ENCODE results near the gene CXCL9.
"Not testable (repeated sequence)": the region's sequence is repeated elsewhere in the genome, so short reads cannot be mapped to it uniquely, and the experiment has no call there.

The CXCL9 gene

GRCh38 chr4:76011700-76012387, 4.5 kb upstream of the CXCL9 start:
- no peak for DNase-seq

DNA sequence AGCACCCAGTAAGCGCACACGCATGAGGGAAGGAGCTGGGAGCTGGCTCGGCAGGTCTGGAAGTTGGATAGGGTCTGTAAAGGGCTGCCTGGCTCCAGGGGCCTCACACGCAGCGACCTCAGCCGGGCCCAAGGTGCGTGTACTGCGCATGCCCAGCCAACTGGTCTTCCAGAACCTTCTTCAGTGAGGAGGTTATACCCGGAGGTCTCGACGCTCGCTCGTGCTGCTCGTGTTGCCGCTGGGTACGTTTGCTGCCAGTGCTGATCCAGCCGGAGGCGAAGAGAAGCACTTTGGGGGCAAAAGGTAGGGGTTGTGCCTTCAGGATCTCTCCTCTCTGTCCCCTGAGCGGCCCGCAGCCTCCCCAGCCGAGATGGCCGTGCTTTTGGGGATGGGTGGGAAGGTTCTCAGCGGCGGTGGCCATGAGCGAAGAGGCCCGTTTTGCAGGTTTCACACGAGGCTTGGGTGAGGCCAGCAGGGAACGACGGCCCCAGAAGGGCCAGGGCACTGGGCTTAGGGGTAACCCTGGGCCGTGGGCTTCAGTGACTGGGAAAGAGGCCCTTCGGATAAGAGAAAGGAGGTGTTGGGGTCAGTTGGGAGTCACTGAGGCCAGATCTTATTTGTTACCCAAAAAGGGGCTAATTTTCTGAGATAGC, 3.8 kb upstream of the CXCL9 start:
- DNase-seq: no peak

GRCh38 chr4:76010576-76010975, 3.3 kb upstream of the CXCL9 start:
- DNase-seq: no peak

DNA sequence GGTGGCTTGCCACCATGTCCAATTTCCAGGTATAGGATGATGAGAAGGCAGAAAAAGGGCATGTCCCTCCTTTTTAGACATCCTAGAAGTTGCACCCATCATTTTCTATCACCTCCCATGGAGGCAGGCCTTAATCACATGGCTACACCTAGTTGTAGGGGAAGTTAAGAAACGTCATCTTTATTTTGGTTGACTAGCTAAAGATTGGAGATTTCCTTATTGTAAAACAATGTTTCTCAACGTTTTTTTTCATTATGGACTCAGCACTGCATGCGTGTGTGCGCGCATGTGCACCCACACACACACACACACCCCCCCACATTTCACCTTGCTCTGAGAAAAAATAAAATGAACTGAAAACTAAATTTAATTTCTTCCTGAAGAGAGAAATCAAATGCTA, 2.0 kb upstream of the CXCL9 start:
- DNase-seq: no peak

- DNase-seq: no peak
Measured at GRCh38 chr4:76003620-76004019, 3.7 kb downstream of the CXCL9 start.

- no peak for DNase-seq
Measured at GRCh38 chr4:76003035-76003434, 4.3 kb downstream of the CXCL9 start.

DNA sequence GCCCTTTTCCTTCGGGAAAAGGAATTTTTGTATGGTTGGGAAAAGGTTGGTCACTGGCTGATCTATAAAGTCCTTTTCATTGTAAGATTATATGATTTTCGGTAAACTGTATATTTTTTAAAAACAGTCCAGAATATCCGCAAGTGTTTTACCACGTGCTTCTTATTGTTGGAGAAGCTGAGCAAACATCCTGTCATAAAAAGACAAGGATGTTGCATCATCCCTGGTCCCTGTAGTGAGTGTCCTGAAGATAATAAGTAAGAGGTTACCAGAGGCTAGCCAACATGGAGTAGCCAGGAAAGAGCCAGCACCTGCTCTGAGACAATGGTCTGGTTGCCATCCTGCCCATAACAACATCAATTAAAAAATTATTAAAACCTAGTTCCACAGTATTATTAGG, 5.1 kb downstream of the CXCL9 start:
- no peak for DNase-seq

GRCh38 chr4:76001700-76002099, 5.6 kb downstream of the CXCL9 start:
- DNase-seq: no peak

DNA sequence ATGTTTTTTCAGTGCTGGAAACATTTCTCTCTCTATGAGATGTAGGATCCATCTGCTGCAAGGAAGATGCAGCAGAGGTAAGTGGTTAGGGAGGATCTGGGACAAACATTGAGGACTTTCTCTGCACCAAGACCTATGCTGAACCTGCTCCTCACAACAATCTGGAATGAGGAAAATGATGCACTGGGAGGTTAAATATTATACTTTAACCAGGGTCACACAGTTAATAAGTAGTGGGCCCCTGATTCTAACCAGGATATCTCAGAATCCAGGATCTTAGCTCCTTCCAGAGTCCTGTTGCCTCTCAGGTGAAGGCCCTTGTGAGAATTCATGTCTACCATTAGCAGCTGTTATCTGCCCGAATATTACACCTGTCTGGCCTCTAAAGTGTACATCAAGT, 7.0 kb downstream of the CXCL9 start:
- no peak for DNase-seq

DNA sequence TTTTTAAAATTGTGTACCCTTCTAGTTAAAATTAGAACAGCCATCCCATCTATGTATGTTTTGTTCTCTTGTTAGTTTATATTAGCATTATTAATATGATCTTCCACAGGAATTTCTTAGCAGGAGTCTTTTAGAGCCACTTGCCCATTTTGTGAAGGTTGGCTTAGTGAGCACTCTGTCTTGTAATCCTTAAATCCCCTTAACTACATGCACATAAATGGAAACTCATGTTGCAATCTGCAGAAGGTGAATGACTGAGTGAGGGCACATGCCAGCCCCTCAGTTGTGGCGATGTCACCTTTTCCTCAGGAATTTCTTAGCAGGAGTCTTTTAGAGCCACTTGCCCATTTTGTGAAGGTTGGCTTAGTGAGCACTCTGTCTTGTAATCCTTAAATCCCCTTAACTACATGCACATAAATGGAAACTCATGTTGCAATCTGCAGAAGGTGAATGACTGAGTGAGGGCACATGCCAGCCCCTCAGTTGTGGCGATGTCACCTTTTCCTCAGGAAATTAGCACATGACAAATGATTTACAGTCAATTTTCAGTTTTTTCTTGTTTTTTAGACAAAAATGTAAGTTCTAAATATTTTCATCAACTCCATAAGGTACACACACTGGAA, 8.7 kb downstream of the CXCL9 start:
- not testable (repeated sequence) for DNase-seq

DNA sequence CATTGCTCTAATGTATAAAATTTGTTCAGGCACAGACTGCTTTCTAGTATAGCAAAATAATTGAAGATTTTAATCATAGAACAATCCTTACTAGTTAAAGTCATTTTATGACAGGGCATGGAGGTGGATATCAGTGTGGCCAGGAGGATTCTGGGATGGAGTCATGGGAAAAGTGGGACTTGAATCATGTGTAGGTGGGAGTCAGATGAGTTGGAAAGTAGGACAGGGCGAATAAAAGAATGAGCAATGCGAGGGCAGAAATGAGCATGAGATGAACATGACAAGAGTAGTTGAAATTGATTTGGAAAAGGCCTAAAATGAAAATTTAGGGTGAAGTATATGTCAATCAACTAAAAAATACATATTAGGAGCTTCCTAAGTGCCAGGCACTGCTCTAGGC, 9.4 kb downstream of the CXCL9 start:
- DNase-seq: no peak

- no peak for DNase-seq
Measured at GRCh38 chr4:75997081-75997480, 10.2 kb downstream of the CXCL9 start.

DNA sequence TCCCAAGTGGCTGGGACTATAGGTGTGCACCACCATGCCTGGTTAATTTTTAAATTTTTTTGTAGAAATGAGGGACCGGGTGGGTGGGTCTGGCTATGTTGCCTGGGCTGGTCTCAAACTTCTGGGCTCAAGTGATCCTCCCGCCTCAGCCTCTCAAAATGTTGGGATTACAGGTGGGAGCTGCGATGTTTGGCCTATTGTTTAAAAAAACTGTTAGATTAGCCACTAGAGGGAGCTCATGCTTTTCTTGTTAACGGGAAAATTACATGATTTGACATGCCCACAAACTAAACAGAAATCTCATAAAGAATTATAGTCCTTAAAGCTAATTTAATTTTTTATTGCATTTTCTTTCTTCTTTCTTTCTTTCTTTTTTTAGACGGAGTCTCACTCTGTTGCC, 11.6 kb downstream of the CXCL9 start:
- DNase-seq: no peak

DNA sequence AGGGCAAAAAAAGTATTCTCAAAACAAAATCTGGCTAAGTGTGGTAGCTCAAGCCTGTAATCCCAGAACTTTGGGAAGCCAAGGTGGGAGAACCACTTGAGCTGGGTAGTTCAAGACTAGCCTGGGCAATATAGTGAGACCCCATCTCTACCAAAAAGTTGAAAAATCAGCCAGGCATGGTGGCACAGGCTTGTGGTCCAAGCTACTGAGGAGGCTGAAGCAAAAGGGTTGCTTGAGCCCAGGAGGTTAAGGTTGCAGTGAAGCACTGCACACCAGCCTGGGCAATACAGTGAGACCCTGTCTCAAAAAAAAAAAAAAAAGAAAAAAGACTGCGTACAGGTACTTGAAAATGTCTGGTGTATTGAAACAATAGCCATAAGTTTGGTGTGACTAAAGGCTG, 14.8 kb downstream of the CXCL9 start:
- DNase-seq: no peak

DNA sequence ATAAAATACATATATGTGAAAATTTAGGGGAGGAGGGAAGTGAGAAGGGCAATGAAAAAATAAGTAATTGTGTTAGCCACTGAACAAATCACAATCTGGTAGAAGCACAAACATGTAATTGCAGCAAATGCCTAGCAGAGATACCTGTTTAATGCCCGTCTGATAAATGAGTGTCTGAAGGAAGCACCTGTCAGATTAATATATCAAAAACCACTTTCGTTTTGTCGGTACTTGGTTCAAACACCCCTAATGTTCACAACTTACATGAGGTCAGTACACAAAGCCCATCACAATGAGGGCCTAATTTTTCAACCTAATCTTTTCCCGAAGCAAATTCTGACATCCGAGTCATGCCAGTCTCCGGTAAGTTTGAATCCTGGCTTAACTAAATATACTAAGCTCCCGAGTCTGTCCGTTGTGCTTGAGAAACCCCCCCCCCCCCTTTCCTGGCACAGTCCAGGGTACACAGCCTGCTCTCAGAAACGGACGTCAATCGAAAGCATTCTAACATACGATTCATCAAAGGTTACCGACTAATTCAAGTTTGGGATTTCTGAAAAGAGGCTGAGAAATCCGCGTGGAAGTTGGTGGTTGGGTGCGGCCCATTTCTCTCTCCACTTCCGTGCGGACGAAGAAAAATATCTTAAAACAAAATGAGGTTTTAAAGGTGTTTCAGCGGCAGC, 17.3 kb downstream of the CXCL9 start:
- DNase-seq: no peak

- DNase-seq: no peak
Measured at GRCh38 chr4:75985116-75985515, 22.2 kb downstream of the CXCL9 start.

DNA sequence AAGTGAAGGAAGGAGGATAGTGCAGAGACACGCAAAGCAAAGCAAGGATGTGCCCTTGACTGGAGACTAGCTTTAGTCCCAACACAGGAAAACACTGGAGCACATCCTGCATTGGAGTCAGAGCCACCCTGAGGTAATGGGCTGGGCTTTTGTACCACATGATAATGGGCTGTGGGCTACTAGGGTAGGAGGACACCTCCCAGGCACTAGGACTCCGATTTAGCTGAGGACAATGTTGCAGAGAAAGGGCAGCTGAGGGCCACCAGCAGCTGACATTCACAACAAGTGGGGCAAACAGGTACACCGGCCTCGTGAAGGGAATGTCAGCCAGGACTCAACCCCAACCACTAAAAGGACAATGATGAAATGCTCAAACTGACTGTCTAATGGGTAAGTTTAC, 26.7 kb downstream of the CXCL9 start:
- no peak for DNase-seq

GRCh38 chr4:75976177-75976576, 31.1 kb downstream of the CXCL9 start:
- DNase-seq: no peak

- DNase-seq: no peak
Measured at GRCh38 chr4:75973766-75974165, 33.5 kb downstream of the CXCL9 start.

GRCh38 chr4:75968084-75968483, 39.2 kb downstream of the CXCL9 start:
- DNase-seq: no peak

DNA sequence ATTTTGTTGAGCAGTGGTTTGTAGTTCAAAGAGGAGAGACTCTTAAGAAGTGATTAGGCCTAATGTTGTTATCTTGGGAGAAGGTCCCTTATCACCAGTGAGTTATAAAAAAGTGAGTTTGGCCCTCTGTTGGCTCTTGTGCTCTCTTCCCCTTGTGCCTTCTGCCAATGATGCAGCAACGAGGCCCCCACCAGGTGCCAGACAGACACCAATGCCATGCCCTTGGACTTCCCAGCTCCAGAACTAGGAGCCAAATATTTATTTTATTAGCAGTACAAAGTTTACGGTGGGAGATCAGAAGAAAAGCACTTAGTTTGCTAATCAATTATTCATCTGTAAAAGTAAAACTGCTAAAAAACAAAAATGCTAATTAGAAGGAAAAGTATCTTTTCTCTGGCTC, 43.8 kb downstream of the CXCL9 start:
- no peak for DNase-seq

DNA sequence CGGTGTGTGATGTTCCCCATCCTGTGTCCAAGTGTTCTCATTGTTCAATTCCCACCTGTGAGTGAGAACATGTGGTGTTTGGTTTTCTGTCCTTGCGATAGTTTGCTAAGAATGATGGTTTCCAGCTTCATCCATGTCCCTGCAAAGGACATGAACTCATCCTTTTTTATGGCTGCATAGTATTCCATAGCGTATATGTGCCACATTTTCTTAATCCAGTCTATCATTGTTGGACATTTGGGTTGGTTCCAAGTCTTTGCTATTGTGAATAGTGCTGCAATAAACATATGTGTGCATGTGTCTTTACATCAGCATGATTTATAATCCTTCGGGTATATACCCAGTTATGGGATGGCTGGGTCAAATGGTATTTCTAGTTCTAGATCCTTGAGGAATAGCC, 45.2 kb downstream of the CXCL9 start:
- not testable (repeated sequence) for DNase-seq

- DNase-seq: not testable (repeated sequence)
Measured at GRCh38 chr4:75958546-75958945, 48.8 kb downstream of the CXCL9 start.

GRCh38 chr4:75954811-75955210, 52.5 kb downstream of the CXCL9 start:
- DNase-seq: not testable (repeated sequence)
